Midbrain (tissue), 1 donor: ENCODE results near the gene TEX14.
"Not testable (repeated sequence)": the region's sequence is repeated elsewhere in the genome, so short reads cannot be mapped to it uniquely, and the experiment has no call there.

ENCODE experiments used
- DNase-seq: peaks from one replicate; lab custom pipeline; 2025; lab: John Stamatoyannopoulos, UW

The TEX14 gene

GRCh38 chr17:58692239-58693055 is 602 bp upstream of the TEX14 start, which contains the start of gene RAD51C:
TSS of gene RAD51C (plus strand) at chr17:58692602. CDS start at chr17:58692644, 42 bp downstream.
- DNase-seq = peak; percentile 90

- DNase-seq = not testable (repeated sequence)
These were observed 1.8 kb downstream of the TEX14 start for GRCh38 chr17:58690033-58690432.

GRCh38 chr17:58688521-58688920 is 3.3 kb downstream of the TEX14 start:
- no peak for DNase-seq

GRCh38 chr17:58686980-58687379 is 4.9 kb downstream of the TEX14 start:
- no peak for DNase-seq

GRCh38 chr17:58684462-58684861 is 7.4 kb downstream of the TEX14 start:
- DNase-seq = not testable (repeated sequence)

- DNase-seq = no peak
These were observed 7.8 kb downstream of the TEX14 start for GRCh38 chr17:58684003-58684402.

GRCh38 chr17:58680038-58680369 is 11.8 kb downstream of the TEX14 start:
- DNase-seq = no peak

GRCh38 chr17:58679263-58680037 is 12.4 kb downstream of the TEX14 start:
- no peak for DNase-seq

GRCh38 chr17:58678287-58678686 is 13.6 kb downstream of the TEX14 start:
- DNase-seq = not testable (repeated sequence)

- no peak for DNase-seq
These were observed 14.5 kb downstream of the TEX14 start for GRCh38 chr17:58677194-58677880.

GRCh38 chr17:58671969-58672368 is 19.9 kb downstream of the TEX14 start:
- no peak for DNase-seq

GRCh38 chr17:58669853-58670252 is 22.0 kb downstream of the TEX14 start:
- DNase-seq = no peak

- DNase-seq = no peak
These were observed 23.3 kb downstream of the TEX14 start for GRCh38 chr17:58668598-58668935.

GRCh38 chr17:58667934-58668597 is 23.8 kb downstream of the TEX14 start:
- DNase-seq = no peak

- DNase-seq = peak; percentile 27
These were observed 25.0 kb downstream of the TEX14 start for GRCh38 chr17:58666858-58667267.

- DNase-seq = no peak
These were observed 25.6 kb downstream of the TEX14 start for GRCh38 chr17:58665946-58666857.

- DNase-seq = no peak
These were observed 27.5 kb downstream of the TEX14 start for GRCh38 chr17:58664302-58664701.

- no peak for DNase-seq
These were observed 30.3 kb downstream of the TEX14 start for GRCh38 chr17:58661499-58661898.

- DNase-seq = no peak
These were observed 31.2 kb downstream of the TEX14 start for GRCh38 chr17:58660621-58661020.

GRCh38 chr17:58659714-58660084 is 32.1 kb downstream of the TEX14 start:
- not testable (repeated sequence) for DNase-seq
